Prostate gland (tissue), 2 donors: ENCODE data around the gene PSMB10.

Experiments used
- CTCF ChIP-seq, 4 experiments: fragments of 200-600 bp in 2 of 4; fragments of 450-650 bp in 2 of 4; sonication (generic) in 2 of 4; IDR thresholded peaks; 1 replicate in 3 of 4; 2 replicates in 1 of 4; pipeline ENCODE4 v1.5.1; 2016 to 2019; ENCODE audit warnings: antibody characterized with exemption in 4 of 4, mild to moderate bottlenecking in 2 of 4, moderate library complexity in 2 of 4
- POLR2A ChIP-seq: fragments of 450-650 bp; IDR thresholded peaks from one replicate; pipeline ENCODE4 v1.6.1; 2016; ENCODE audit warnings: antibody characterized with exemption, mild to moderate bottlenecking

- no peak for TF ChIP-seq POLR2A
- no peak for TF ChIP-seq CTCF (IDR thresholded peaks at IDR 0.05)
Observed at GRCh38 chr16:67934306-67935100, 2.1 kb downstream of the PSMB10 start.
